ENCODE results near the gene FMN1. TPM values are rescaled to one million over a fixed set of nuclear protein-coding genes. Genes with fewer than 3 reads are reported as not detected.
A peak's percentile ranks its signal among the peaks of the same experiment; 100 is the strongest.

Gene FMN1
- total RNA-seq: 10 to 100 TPM in 1 of 4 donors, 1 to 10 TPM in 3; 4.3 to 10.1 (median 8.8) TPM

DNA sequence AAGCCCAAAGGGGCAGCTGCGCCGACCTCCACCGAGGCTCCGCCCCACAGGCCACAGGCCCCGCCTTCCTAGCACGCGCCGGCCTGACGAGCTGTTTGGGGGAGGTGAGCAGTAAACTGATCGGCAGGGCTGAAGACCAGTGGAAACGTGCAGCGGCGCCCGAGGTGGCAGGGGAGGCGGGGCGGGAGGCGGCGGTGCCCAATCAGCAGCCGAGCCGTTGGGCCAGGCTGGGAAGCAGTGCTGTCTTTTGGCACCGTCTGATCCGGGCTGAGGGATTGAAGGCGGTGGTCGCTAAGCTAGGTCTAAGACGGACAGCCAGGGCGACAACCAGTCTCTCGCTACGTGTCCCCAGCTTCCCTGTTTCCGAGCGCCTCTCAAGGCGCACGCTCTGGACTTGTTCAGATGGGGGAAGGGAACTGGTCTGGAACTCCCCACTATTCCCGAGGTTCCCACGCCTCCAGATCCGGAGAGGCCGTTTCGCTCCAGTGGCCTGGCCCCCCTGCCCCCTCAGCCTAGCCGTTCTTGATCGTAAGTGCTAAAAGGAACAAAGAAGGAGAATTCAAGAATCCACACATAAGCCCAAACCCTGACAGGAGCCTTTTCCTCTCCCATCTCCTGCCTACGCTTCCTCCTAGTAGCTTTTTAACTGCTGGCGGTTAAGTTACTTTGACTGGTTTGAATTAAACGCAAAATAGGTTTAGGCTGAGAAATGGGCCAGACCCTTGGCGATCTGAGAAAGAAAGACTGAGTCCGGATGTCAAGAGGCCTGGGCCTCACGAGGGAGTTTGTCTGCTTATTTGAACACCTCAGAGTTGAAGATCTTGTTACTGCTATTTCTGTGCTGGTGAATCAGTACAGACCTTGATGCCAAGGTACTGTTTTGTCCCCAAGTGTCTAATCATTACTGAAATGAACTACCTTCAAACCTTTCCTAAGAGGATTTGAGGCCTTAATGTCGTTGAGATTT is at the start of gene FMN1:
Gene FMN1 (minus strand): TSS at position 11 of the 967 bp plus-strand sequence. CDS start 39,800 bp downstream, outside the sequence.
- intact Hi-C loops (cut with DNase I): no loop called here
- WGBS, 2 donors: 20 to 23% methylated on average over 17 to 28 of the region's 46 CpGs
- H3K9me3 ChIP-seq: no peaks in the 10 kb centered on the region

DNA sequence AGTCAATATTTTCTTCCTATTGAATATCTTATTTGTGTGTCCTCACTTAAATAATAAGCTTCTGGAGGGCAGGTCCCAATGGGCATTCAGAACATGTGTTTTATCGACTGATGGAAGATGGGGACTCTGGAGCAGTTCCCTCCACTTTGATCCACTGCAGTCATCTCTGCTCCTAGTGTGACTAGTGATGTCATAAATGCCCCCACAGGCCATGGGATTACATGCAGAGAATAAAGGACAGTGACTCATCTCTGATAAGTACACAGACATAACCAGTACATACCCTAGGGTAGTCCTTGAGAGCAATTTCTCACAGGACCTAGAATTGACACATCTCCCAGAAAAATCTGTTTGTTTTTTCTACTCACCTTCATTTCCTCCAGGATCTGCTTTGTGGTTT is 49.4 kb upstream of the FMN1 start:
- H3K27ac ChIP-seq: no peak overlapping the region
- intact Hi-C loops (cut with DNase I): no loop called here
- H3K27me3 ChIP-seq: peaks cover 0 to 13% (median 0%) of the 10 kb centered on the region in 4 donors
- no peaks in the 10 kb centered on the region for H3K4me1 ChIP-seq
- DNase-seq: no peak
- no peaks in the 10 kb centered on the region for H3K36me3 ChIP-seq
- H3K4me3 ChIP-seq: no peak overlapping the region
- WGBS, 2 donors: 10 to 52% methylated on average over 1 of the region's 1 CpG
- H3K9me3 ChIP-seq: no peaks in the 10 kb centered on the region
- TF ChIP-seq POLR2A (IDR thresholded peaks at IDR 0.05) (no peak), CTCF (IDR thresholded peaks at IDR 0.05) (no peak)

More for the DNA sequence above, at the start of gene FMN1:
- no peaks in the 10 kb centered on the region for H3K36me3 ChIP-seq
- peak within 1 kb of the TSS in 3 of 4 donors; percentile 46 to 71 (median 71) for H3K27ac ChIP-seq
- DNase-seq: peak; percentile 38
- no peak for TF ChIP-seq CTCF (IDR thresholded peaks at IDR 0.05)
- TF ChIP-seq POLR2A (IDR thresholded peaks at IDR 0.05): peak in 1 of 4 donors; percentile 34
- H3K4me3 ChIP-seq: peak within 1 kb of the TSS; percentile 29 to 58 (median 52)
- H3K27me3 ChIP-seq: peaks cover 0 to 66% (median 0%) of the 10 kb centered on the region in 4 donors
- H3K4me1 ChIP-seq: peaks cover 0 to 14% (median 4%) of the 10 kb centered on the region in 3 donors

GRCh38 chr15:33243393-33243792 is 48.9 kb upstream of the FMN1 start:
- DNase-seq: no peak
- intact Hi-C loops (cut with DNase I): no loop called here
- WGBS, 2 donors: 72 to 94% methylated on average over 2 of the region's 2 CpGs

DNA sequence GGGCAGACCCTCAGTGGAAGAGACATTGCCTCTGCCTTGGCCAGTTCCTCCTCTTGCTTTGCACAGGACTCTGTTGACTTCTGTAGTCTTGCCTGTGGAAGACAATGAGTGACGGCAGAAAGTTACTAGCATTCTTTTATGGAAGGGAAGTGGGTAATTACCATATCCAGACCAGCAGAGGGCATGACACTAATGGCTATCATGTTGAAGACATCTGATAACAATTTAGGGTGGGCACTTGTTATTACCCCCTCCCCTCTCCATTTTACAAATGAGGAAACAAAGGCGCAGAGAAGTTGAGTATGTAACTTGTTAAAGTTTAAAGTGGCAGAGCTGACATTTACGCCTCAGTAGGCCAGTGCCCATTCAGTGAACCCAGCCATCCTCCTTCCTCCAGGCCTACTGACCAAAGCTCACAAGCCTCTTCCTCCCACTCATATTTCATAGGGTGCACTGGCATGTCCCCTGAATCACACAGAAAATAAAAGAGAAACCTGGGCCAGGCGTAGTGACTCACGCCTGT is 48.2 kb upstream of the FMN1 start:
- Histone ChIP-seq H3K9me3 (no peaks in the 10 kb centered on the region), H3K4me3 (no peak overlapping the region), H3K36me3 (no peaks in the 10 kb centered on the region), H3K27me3 (peaks cover 0 to 17% (median 0%) of the 10 kb centered on the region in 4 donors), H3K27ac (no peak overlapping the region), H3K4me1 (no peaks in the 10 kb centered on the region)
- TF ChIP-seq POLR2A (IDR thresholded peaks at IDR 0.05) (no peak), CTCF (IDR thresholded peaks at IDR 0.05) (peak in 2 of 6 experiments; percentile 19 to 44)
- 58 to 66% methylated on average over 5 of the region's 5 CpGs for WGBS, 2 donors
- no peak for DNase-seq
- intact Hi-C loops (cut with DNase I): no loop called here

More at GRCh38 chr15:33243393-33243792, 48.9 kb upstream of the FMN1 start:
- H3K4me3 ChIP-seq: no peak overlapping the region
- no peaks in the 10 kb centered on the region for H3K4me1 ChIP-seq
- no peak for TF ChIP-seq POLR2A (IDR thresholded peaks at IDR 0.05)
- TF ChIP-seq CTCF (IDR thresholded peaks at IDR 0.05): no peak
- H3K27ac ChIP-seq: no peak overlapping the region
- no peaks in the 10 kb centered on the region for H3K9me3 ChIP-seq
- H3K36me3 ChIP-seq: no peaks in the 10 kb centered on the region
- peaks cover 0 to 13% (median 0%) of the 10 kb centered on the region in 4 donors for H3K27me3 ChIP-seq

- no peak for DNase-seq
- H3K27ac ChIP-seq: no peak overlapping the region
- no peaks in the 10 kb centered on the region for H3K9me3 ChIP-seq
- no peaks in the 10 kb centered on the region for H3K4me1 ChIP-seq
- H3K36me3 ChIP-seq: no peaks in the 10 kb centered on the region
- TF ChIP-seq CTCF (IDR thresholded peaks at IDR 0.05): no peak
- TF ChIP-seq POLR2A (IDR thresholded peaks at IDR 0.05): no peak
- intact Hi-C loops (cut with DNase I): no loop called here
- WGBS, 2 donors: 20 to 33% methylated on average over 1 of the region's 1 CpG
- H3K27me3 ChIP-seq: peaks cover 0 to 17% (median 0%) of the 10 kb centered on the region in 4 donors
- H3K4me3 ChIP-seq: no peak overlapping the region
Observed at GRCh38 chr15:33242165-33242564, 47.7 kb upstream of the FMN1 start.

Data from esophagus squamous epithelium (tissue), 5 donors.